HK-2 (cell line): Measurements from ENCODE around the gene GCNA.
"Not testable (repeated sequence)": the region's sequence is repeated elsewhere in the genome, so short reads cannot be mapped to it uniquely, and the experiment has no call there.

Source experiments
- DNase-seq: peaks from one replicate; pipeline ENCODE4 v3.0.0-alpha.2; 2018; ENCODE audit not compliant: unreplicated experiment

Gene GCNA

GRCh38 chrX:71638409-71638808 lies 60.2 kb downstream of the GCNA start:
- no peak for DNase-seq

GRCh38 chrX:71640002-71640401 lies 61.8 kb downstream of the GCNA start:
- no peak for DNase-seq

GRCh38 chrX:71644406-71644805 lies 66.2 kb downstream of the GCNA start:
- DNase-seq = not testable (repeated sequence)

- DNase-seq = no peak
Measured at GRCh38 chrX:71650333-71650969, 72.2 kb downstream of the GCNA start.

- peak; percentile 32 for DNase-seq
Measured at GRCh38 chrX:71652405-71652804, 74.2 kb downstream of the GCNA start.

GRCh38 chrX:71653344-71653743 lies 75.1 kb downstream of the GCNA start:
- DNase-seq = no peak

GRCh38 chrX:71657267-71657666 lies 79.0 kb downstream of the GCNA start:
- DNase-seq = no peak

GRCh38 chrX:71659342-71659741 lies 81.1 kb downstream of the GCNA start:
- DNase-seq = no peak

- DNase-seq = no peak
Measured at GRCh38 chrX:71659959-71660358, 81.7 kb downstream of the GCNA start.

- DNase-seq = no peak
Measured at GRCh38 chrX:71660562-71661416, 82.6 kb downstream of the GCNA start.

GRCh38 chrX:71661919-71662318 lies 83.7 kb downstream of the GCNA start:
- DNase-seq = no peak

- not testable (repeated sequence) for DNase-seq
Measured at GRCh38 chrX:71662654-71663053, 84.4 kb downstream of the GCNA start.
